Measurements from ENCODE around the gene RAD51. TPM values are rescaled to one million over a fixed set of nuclear protein-coding genes. Genes with fewer than 3 reads are reported as not detected.

Gene RAD51
- total RNA-seq, 1 donor from 2014 or later, result 4.2 TPM

- intact Hi-C loops (cut with DNase I), result no loop called here
- peaks cover 9% of the 10 kb centered on the region for H3K4me1 ChIP-seq
- H3K4me3 ChIP-seq, result no peak overlapping the region
- H3K27me3 ChIP-seq, result no peaks in the 10 kb centered on the region
- TF ChIP-seq POLR2A (IDR thresholded peaks at IDR 0.05) (no peak), CTCF (IDR thresholded peaks at IDR 0.05) (no peak), POLR2AphosphoS5 (IDR thresholded peaks at IDR 0.05; ENCODE audit: insufficient read depth in 1 of 2, low read depth in 1 of 2) (no peak)
- H3K27ac ChIP-seq, result no peak overlapping the region
- no peaks in the 10 kb centered on the region for H3K9me3 ChIP-seq
- no peak for DNase-seq (ENCODE audit: extremely low spot score in 2 of 2)
- peaks cover 0 to 38% of the 10 kb centered on the region in 2 donors for H3K36me3 ChIP-seq
These were observed 49.8 kb downstream of the RAD51 start for GRCh38 chr15:40744815-40745152.

- peaks cover 0 to 47% of the 10 kb centered on the region in 2 donors for H3K36me3 ChIP-seq
These were observed 52.0 kb downstream of the RAD51 start for GRCh38 chr15:40746916-40747418.

GRCh38 chr15:40747685-40748631 lies 53.0 kb downstream of the RAD51 start:
- no peak overlapping the region for H3K27ac ChIP-seq
- DNase-seq (ENCODE audit: extremely low spot score in 2 of 2), result no peak
- TF ChIP-seq POLR2A (IDR thresholded peaks at IDR 0.05), result no peak
- no peak for TF ChIP-seq POLR2AphosphoS5 (IDR thresholded peaks at IDR 0.05; ENCODE audit: insufficient read depth in 1 of 2, low read depth in 1 of 2)
- TF ChIP-seq CTCF (IDR thresholded peaks at IDR 0.05), result no peak
- peaks cover 0 to 42% of the 10 kb centered on the region in 2 donors for H3K36me3 ChIP-seq
- H3K4me3 ChIP-seq, result no peak overlapping the region
- intact Hi-C loops (cut with DNase I), result no loop called here
- H3K4me1 ChIP-seq, result peaks cover 12% of the 10 kb centered on the region
- H3K27me3 ChIP-seq, result no peaks in the 10 kb centered on the region
- no peaks in the 10 kb centered on the region for H3K9me3 ChIP-seq

More at GRCh38 chr15:40746916-40747418, 52.0 kb downstream of the RAD51 start:
- H3K27me3 ChIP-seq, result no peaks in the 10 kb centered on the region
- DNase-seq (ENCODE audit: extremely low spot score in 2 of 2), result no peak
- no peaks in the 10 kb centered on the region for H3K9me3 ChIP-seq
- no peak overlapping the region for H3K4me3 ChIP-seq
- no peak overlapping the region for H3K27ac ChIP-seq
- no peak for TF ChIP-seq CTCF (IDR thresholded peaks at IDR 0.05)
- no peak for TF ChIP-seq POLR2AphosphoS5 (IDR thresholded peaks at IDR 0.05; ENCODE audit: insufficient read depth in 1 of 2, low read depth in 1 of 2)
- no peak for TF ChIP-seq POLR2A (IDR thresholded peaks at IDR 0.05)
- H3K4me1 ChIP-seq, result peaks cover 9% of the 10 kb centered on the region
- intact Hi-C loops (cut with DNase I), result no loop called here

- H3K36me3 ChIP-seq, result peaks cover 0 to 36% of the 10 kb centered on the region in 2 donors
- intact Hi-C loops (cut with DNase I), result no loop called here
These were observed 54.2 kb downstream of the RAD51 start for GRCh38 chr15:40749151-40749630.

More at GRCh38 chr15:40749151-40749630, 54.2 kb downstream of the RAD51 start:
- H3K27ac ChIP-seq, result no peak overlapping the region
- DNase-seq (ENCODE audit: extremely low spot score in 2 of 2), result no peak
- no peak overlapping the region for H3K4me3 ChIP-seq
- no peaks in the 10 kb centered on the region for H3K9me3 ChIP-seq
- TF ChIP-seq POLR2A (IDR thresholded peaks at IDR 0.05) (no peak), CTCF (IDR thresholded peaks at IDR 0.05) (no peak), POLR2AphosphoS5 (IDR thresholded peaks at IDR 0.05; ENCODE audit: insufficient read depth in 1 of 2, low read depth in 1 of 2) (no peak)
- no peaks in the 10 kb centered on the region for H3K27me3 ChIP-seq
- H3K4me1 ChIP-seq, result peaks cover 19% of the 10 kb centered on the region
